Measurements from ENCODE around the gene PLK3. TPM values are rescaled to one million over a fixed set of nuclear protein-coding genes. Genes with fewer than 3 reads are reported as not detected.

The PLK3 gene
- polyA plus RNA-seq, 2 of the 4 experiments (the other 2 are of a cell fraction), result 11.2 to 12.6 TPM

- ChIA-PET POLR2A (interaction anchor here (1.2 kb wide), 1 partner anchor 10 kb away, joined by 3 read pairs; no protein-coding TSS in a partner anchor), CTCF (interaction anchor here (0.6 to 1.9 kb wide), 4 partner anchors 9 to 178 kb away, joined by 3 to 12 read pairs (median 4); no protein-coding TSS in a partner anchor)
- no peak for ATAC-seq
- TF ChIP-seq RAD21 (conservative IDR thresholded peaks at IDR 0.05 in 1 of 2, IDR thresholded peaks at IDR 0.05 in 1 of 2) (no peak), MAX (IDR thresholded peaks at IDR 0.05) (no peak), EP300 (IDR thresholded peaks at IDR 0.05) (no peak), FOSL2 (IDR thresholded peaks at IDR 0.05) (no peak), FOSL2 (CRISPR knock-in tag; IDR thresholded peaks at IDR 0.05) (no peak), E2F6 (IDR thresholded peaks at IDR 0.05; ENCODE audit: borderline replicate concordance, low read depth) (no peak), ZFP36 (IDR thresholded peaks at IDR 0.05; ENCODE audit: borderline replicate concordance, partially characterized antibody) (no peak), CBX8 (IDR thresholded peaks at IDR 0.05) (no peak), NFE2L2 (conservative IDR thresholded peaks at IDR 0.05; ENCODE audit: low read length) (no peak), KDM5A (IDR thresholded peaks at IDR 0.05) (no peak), RCOR1 (IDR thresholded peaks at IDR 0.05; ENCODE audit: low read depth, low read length) (no peak), CHD2 (IDR thresholded peaks at IDR 0.05; ENCODE audit: low read length, partially characterized antibody) (no peak), HEYL (CRISPR knock-in tag; IDR thresholded peaks at IDR 0.05) (no peak)
- TF ChIP-seq, protein P1, sequence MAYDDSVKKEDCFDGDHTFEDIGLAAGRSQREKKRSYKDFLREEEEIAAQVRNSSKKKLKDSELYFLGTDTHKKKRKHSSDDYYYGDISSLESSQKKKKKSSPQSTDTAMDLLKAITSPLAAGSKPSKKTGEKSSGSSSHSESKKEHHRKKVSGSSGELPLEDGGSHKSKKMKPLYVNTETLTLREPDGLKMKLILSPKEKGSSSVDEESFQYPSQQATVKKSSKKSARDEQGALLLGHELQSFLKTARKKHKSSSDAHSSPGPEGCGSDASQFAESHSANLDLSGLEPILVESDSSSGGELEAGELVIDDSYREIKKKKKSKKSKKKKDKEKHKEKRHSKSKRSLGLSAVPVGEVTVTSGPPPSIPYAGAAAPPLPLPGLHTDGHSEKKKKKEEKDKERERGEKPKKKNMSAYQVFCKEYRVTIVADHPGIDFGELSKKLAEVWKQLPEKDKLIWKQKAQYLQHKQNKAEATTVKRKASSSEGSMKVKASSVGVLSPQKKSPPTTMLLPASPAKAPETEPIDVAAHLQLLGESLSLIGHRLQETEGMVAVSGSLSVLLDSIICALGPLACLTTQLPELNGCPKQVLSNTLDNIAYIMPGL (CRISPR knock-in tag; IDR thresholded peaks at IDR 0.05; ENCODE audit: borderline replicate concordance), result no peak
- 85% methylated on average over 12 of the region's 12 CpGs for WGBS (ENCODE audit: missing lambda C conversion rate)
- no peaks in the 10 kb centered on the region for H3K4me1 ChIP-seq
- no peak overlapping the region for H3K4me2 ChIP-seq
- no peak for FAIRE-seq
- DNase-seq (ENCODE audit: low read depth in 1 of 2, low spot score in 1 of 2), result no peak
- no peak overlapping the region for H3K27ac ChIP-seq
- H3K4me3 ChIP-seq, result no peak overlapping the region
- no peaks in the 10 kb centered on the region for H3K9me3 ChIP-seq
These were observed 29.6 kb downstream of the PLK3 start for GRCh38 chr1:44829506-44830384.

GRCh38 chr1:44830900-44831304 is 30.7 kb downstream of the PLK3 start:
- Histone ChIP-seq H3K4me2 (no peak overlapping the region), H3K27ac (no peak overlapping the region), H3K4me3 (no peak overlapping the region), H3K9me3 (no peaks in the 10 kb centered on the region), H3K4me1 (no peaks in the 10 kb centered on the region)
- POLR2A ChIA-PET, result interaction anchor here (1.2 kb wide), 1 partner anchor 12 kb away, joined by 3 read pairs; no protein-coding TSS in a partner anchor
- FAIRE-seq (no peak), DNase-seq (ENCODE audit: low read depth in 1 of 2, low spot score in 1 of 2) (no peak), ATAC-seq (no peak)
- CTCF ChIA-PET, result interaction anchor here (0.5 to 1.9 kb wide), 3 partner anchors 10 to 124 kb away, joined by 3 to 12 read pairs (median 6); no protein-coding TSS in a partner anchor
- WGBS (ENCODE audit: missing lambda C conversion rate), result 73% methylated on average over 1 of the region's 10 CpGs
- TF ChIP-seq HEYL (CRISPR knock-in tag; IDR thresholded peaks at IDR 0.05) (no peak), ZNF302 (CRISPR knock-in tag; IDR thresholded peaks at IDR 0.05) (no peak)

DNA sequence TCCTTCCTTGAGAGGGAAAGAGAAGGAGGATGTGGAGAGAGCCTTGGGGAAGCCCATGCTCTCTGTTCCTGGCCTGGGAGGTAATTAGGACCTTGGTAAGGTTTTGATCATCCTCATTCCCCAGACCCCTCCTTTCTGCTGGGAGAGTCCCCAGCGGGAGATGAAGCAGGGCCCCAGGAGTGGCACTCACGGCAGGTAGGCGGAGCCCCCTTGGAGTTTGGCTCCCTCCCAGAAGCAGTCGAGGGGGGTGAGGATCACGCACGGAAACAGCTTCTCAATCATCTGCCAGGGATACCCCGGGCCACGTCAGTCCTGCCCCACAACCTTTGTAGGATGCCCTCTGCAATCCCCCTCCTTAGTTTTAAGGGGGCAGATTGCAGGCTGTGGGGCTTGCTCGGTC is 31.3 kb downstream of the PLK3 start:
- no peak for DNase-seq (ENCODE audit: low read depth in 1 of 2, low spot score in 1 of 2)
- Histone ChIP-seq H3K4me1 (no peaks in the 10 kb centered on the region), H3K27ac (no peak overlapping the region), H3K4me3 (no peak overlapping the region), H3K9me3 (no peaks in the 10 kb centered on the region), H3K4me2 (no peak overlapping the region)
- no peak for FAIRE-seq
- TF ChIP-seq ZC3H11A (IDR thresholded peaks at IDR 0.05) (no peak), ZFP36 (IDR thresholded peaks at IDR 0.05; ENCODE audit: borderline replicate concordance, partially characterized antibody) (no peak), KDM5A (IDR thresholded peaks at IDR 0.05) (no peak), EHMT2 (IDR thresholded peaks at IDR 0.05; ENCODE audit: low read depth) (no peak), SMC3 (IDR thresholded peaks at IDR 0.05) (no peak)
- TF ChIP-seq, protein P2, sequence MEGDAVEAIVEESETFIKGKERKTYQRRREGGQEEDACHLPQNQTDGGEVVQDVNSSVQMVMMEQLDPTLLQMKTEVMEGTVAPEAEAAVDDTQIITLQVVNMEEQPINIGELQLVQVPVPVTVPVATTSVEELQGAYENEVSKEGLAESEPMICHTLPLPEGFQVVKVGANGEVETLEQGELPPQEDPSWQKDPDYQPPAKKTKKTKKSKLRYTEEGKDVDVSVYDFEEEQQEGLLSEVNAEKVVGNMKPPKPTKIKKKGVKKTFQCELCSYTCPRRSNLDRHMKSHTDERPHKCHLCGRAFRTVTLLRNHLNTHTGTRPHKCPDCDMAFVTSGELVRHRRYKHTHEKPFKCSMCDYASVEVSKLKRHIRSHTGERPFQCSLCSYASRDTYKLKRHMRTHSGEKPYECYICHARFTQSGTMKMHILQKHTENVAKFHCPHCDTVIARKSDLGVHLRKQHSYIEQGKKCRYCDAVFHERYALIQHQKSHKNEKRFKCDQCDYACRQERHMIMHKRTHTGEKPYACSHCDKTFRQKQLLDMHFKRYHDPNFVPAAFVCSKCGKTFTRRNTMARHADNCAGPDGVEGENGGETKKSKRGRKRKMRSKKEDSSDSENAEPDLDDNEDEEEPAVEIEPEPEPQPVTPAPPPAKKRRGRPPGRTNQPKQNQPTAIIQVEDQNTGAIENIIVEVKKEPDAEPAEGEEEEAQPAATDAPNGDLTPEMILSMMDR (IDR thresholded peaks at IDR 0.05), result no peak
- POLR2A ChIA-PET, result interaction anchor here (0.5 kb wide), 1 partner anchor 20 kb away, joined by 3 read pairs; no protein-coding TSS in a partner anchor
- no peak for ATAC-seq
- CTCF ChIA-PET, result interaction anchor here (0.7 to 1.9 kb wide), 2 partner anchors 10 to 15 kb away, joined by 3 to 12 read pairs; no protein-coding TSS in a partner anchor
- WGBS (ENCODE audit: missing lambda C conversion rate), result 47% methylated on average over 3 of the region's 9 CpGs
